Right lobe of liver (tissue), 4 donors: ENCODE data around the gene XCL2.

ENCODE experiments used
- CTCF ChIP-seq, 4 donors: fragments of 200-600 bp in 3 of 4; fragments of 450-650 bp in 1 of 4; IDR thresholded peaks; one replicate each; pipeline versions ENCODE4 v1.5.1 to v1.8.0; 2016 to 2022; ENCODE audit warnings: antibody characterized with exemption in 4 of 4, mild to moderate bottlenecking in 2 of 4
- POLR2A ChIP-seq: fragments of 450-650 bp; IDR thresholded peaks from one replicate; pipeline ENCODE4 v1.6.1; 2017; ENCODE audit warnings: antibody characterized with exemption, mild to moderate bottlenecking
- donor health status: DM: no; HTN: no; CAD: no.
- donor health status: DM: no; HTN: no; CAD: no.
- donor health status: DM: no; HTN: yes; CAD: no.

GRCh38 chr1:168498159-168498631, 45.6 kb downstream of the XCL2 start:
- TF ChIP-seq CTCF (IDR thresholded peaks at IDR 0.05) (no peak), POLR2A (no peak)
